Retinal pigment epithelial cell (primary cell): ENCODE data around the gene CAPN11.

Experiments used
- DNase-seq: peaks from one replicate; pipeline ENCODE4 v3.0.0-alpha.2; 2010; ENCODE audit warnings: low read depth
- H3K4me3 ChIP-seq: 2 replicates; pipeline ENCODE4 v1.5.1; 2011; ENCODE audit warnings: mild to moderate bottlenecking, low read length, control low read depth, moderate library complexity
- CTCF ChIP-seq: conservative IDR thresholded peaks from 2 replicates; pipeline ENCODE4 v1.5.1; 2011; ENCODE audit warnings: low read depth, low read length, control low read depth, inconsistent platforms

CAPN11 gene

GRCh38 chr6:44214307-44214706, 55.7 kb downstream of the CAPN11 start:
- DNase-seq: no peak
- H3K4me3 ChIP-seq: no peak overlapping the region
- TF ChIP-seq CTCF: no peak

- no peak for DNase-seq
- TF ChIP-seq CTCF: no peak
- H3K4me3 ChIP-seq: no peak within 1 kb of the TSS
Measured at GRCh38 chr6:44216677-44217331, 58.2 kb downstream of the CAPN11 start, which contains the start of gene MYMX. TSS of gene MYMX (plus strand) at chr6:44216926. CDS start at chr6:44217472, 546 bp downstream.

- no peak for TF ChIP-seq CTCF
- no peak overlapping the region for H3K4me3 ChIP-seq
- no peak for DNase-seq
Measured at GRCh38 chr6:44217332-44218143, 58.9 kb downstream of the CAPN11 start.

- DNase-seq: no peak
- H3K4me3 ChIP-seq: peak overlapping the region; percentile 59
- TF ChIP-seq CTCF: no peak
Measured at GRCh38 chr6:44219053-44219814, 60.6 kb downstream of the CAPN11 start.

- peak overlapping the region; percentile 59 for H3K4me3 ChIP-seq
- TF ChIP-seq CTCF: peak; percentile 4
- no peak for DNase-seq
Measured at GRCh38 chr6:44219815-44220784, 61.5 kb downstream of the CAPN11 start.

GRCh38 chr6:44220913-44221290, 62.3 kb downstream of the CAPN11 start:
- no peak for DNase-seq
- TF ChIP-seq CTCF: no peak
- no peak overlapping the region for H3K4me3 ChIP-seq
